Neural cell (in vitro differentiated cells): ENCODE data around the gene CARMIL1. TPM values are rescaled to one million over a fixed set of nuclear protein-coding genes. Genes with fewer than 3 reads are reported as not detected.

Experiments used
- H2AFZ ChIP-seq: fragments of 200-600, 300-800 bp; sonication (generic), shearing (Covaris generic); 2 replicates; pipeline ENCODE4 v1.6.0; 2014; ENCODE audit warnings: low read depth, mild to moderate bottlenecking, antibody characterized with exemption, low read length, moderate library complexity
- H3F3A ChIP-seq: fragments of 200-600 bp; shearing (Covaris generic); 2 replicates; pipeline ENCODE4 v1.6.1; 2016; ENCODE audit warnings: mild to moderate bottlenecking, moderate library complexity, mixed read lengths, antibody characterized with exemption, low read length; ENCODE audit not compliant: insufficient read depth, poor library complexity, severe bottlenecking
- H3K27ac ChIP-seq: fragments of 200-600, 300-800 bp; sonication (generic), shearing (Covaris generic); 2 replicates; pipeline ENCODE4 v1.5.1; 2014; ENCODE audit warnings: mild to moderate bottlenecking, low read length, moderate library complexity
- H3K27me3 ChIP-seq: fragments of 300-800, 200-600 bp; sonication (generic), shearing (Covaris generic); 2 replicates; pipeline ENCODE4 v1.6.0; 2014; ENCODE audit warnings: mild to moderate bottlenecking, low read depth, low read length, moderate library complexity; ENCODE audit not compliant: insufficient read depth
- H3K36me3 ChIP-seq: fragments of 300-800, 200-600 bp; sonication (generic), shearing (Covaris generic); 2 replicates; pipeline ENCODE4 v1.5.1; 2014; ENCODE audit warnings: mild to moderate bottlenecking, antibody characterized with exemption, low read length, moderate library complexity; ENCODE audit not compliant: insufficient read depth
- H3K4me2 ChIP-seq: fragments of 300-800, 200-600 bp; sonication (generic), shearing (Covaris generic); 2 replicates; pipeline ENCODE4 v1.6.0; 2014; ENCODE audit warnings: mild to moderate bottlenecking, low read length
- H3K4me3 ChIP-seq: fragments of 300-800, 200-600 bp; sonication (generic), shearing (Covaris generic); 2 replicates; pipeline ENCODE4 v1.5.1; 2014; ENCODE audit warnings: mild to moderate bottlenecking, low read length, moderate library complexity
- H3K79me2 ChIP-seq: fragments of 200-600 bp; shearing (Covaris generic); replicated peaks from 2 replicates; pipeline ENCODE4 v1.6.0; 2014; ENCODE audit warnings: mild to moderate bottlenecking, low read length, moderate library complexity; ENCODE audit not compliant: insufficient read depth
- H3K9ac ChIP-seq: fragments of 300-800, 200-600 bp; sonication (generic), shearing (Covaris generic); 2 replicates; pipeline ENCODE4 v1.6.1; 2016; ENCODE audit warnings: mild to moderate bottlenecking, low read length, mixed read lengths
- H3K9me2 ChIP-seq: fragments of 200-600 bp; shearing (Covaris generic); 2 replicates; pipeline ENCODE4 v1.6.1; 2016; ENCODE audit warnings: mild to moderate bottlenecking, low read length, mixed read lengths; ENCODE audit not compliant: insufficient read depth
- H3K9me3 ChIP-seq: fragments of 200-600, 300-800 bp; sonication (generic), shearing (Covaris generic); 2 replicates; pipeline ENCODE4 v1.6.1; 2016; ENCODE audit warnings: mild to moderate bottlenecking, mixed run types, low read length, moderate library complexity, mixed read lengths
- H4K20me1 ChIP-seq: fragments of 200-600 bp; shearing (Covaris generic); 2 replicates; pipeline ENCODE4 v1.6.1; 2016; ENCODE audit warnings: mild to moderate bottlenecking, mixed run types; ENCODE audit not compliant: insufficient read depth
- CTCF ChIP-seq: fragments of 450-650 bp; IDR thresholded peaks from 2 replicates; pipeline ENCODE4 v1.5.1; 2014; ENCODE audit warnings: antibody characterized with exemption, mild to moderate bottlenecking, moderate library complexity; ENCODE audit not compliant: poor library complexity, severe bottlenecking
- EP300 ChIP-seq: fragments of 450-650 bp; conservative IDR thresholded peaks from 2 replicates; pipeline ENCODE4 v1.6.1; 2014; ENCODE audit warnings: antibody characterized with exemption, mild to moderate bottlenecking, moderate library complexity; ENCODE audit not compliant: poor library complexity, severe bottlenecking
- EZH2 ChIP-seq: fragments of 200-600, 300-800 bp; shearing (Covaris generic), sonication (generic); IDR thresholded peaks from 2 replicates; pipeline ENCODE4 v1.6.1; 2014; ENCODE audit warnings: antibody characterized with exemption, low read length, borderline replicate concordance, mild to moderate bottlenecking; ENCODE audit not compliant: insufficient read depth, poor library complexity, severe bottlenecking
- MXI1 ChIP-seq: fragments of 450-650 bp; conservative IDR thresholded peaks from 2 replicates; pipeline ENCODE4 v1.6.1; 2014; ENCODE audit warnings: antibody characterized with exemption, mild to moderate bottlenecking; ENCODE audit not compliant: poor library complexity, severe bottlenecking
- POLR2AphosphoS5 ChIP-seq: IDR thresholded peaks from 2 replicates; pipeline ENCODE4 v1.6.1; 2012
- RAD21 ChIP-seq: fragments of 450-650 bp; conservative IDR thresholded peaks from 2 replicates; pipeline ENCODE4 v1.6.1; 2014; ENCODE audit warnings: antibody characterized with exemption, mild to moderate bottlenecking, moderate library complexity
- SMC3 ChIP-seq: fragments of 450-650 bp; conservative IDR thresholded peaks from 2 replicates; pipeline ENCODE4 v1.6.1; 2014; ENCODE audit warnings: antibody characterized with exemption, mild to moderate bottlenecking, moderate library complexity; ENCODE audit not compliant: poor library complexity
- TAF1 ChIP-seq: IDR thresholded peaks from 2 replicates; pipeline ENCODE4 v1.6.1; 2012; ENCODE audit warnings: low read depth
- polyA plus RNA-seq: library from polyadenylated mRNA; depleted of rRNA; stranded (reverse); fragments of >200 nt; gene quantifications from 2 replicates; pipeline ENCODE4 v1.2.3, GENCODE V29; 2014
- TF ChIP-seq, protein P1 (sequence below): IDR thresholded peaks from 2 replicates; pipeline ENCODE4 v1.6.1; 2012; ENCODE audit warnings: borderline replicate concordance

Gene CARMIL1
- polyA plus RNA-seq, 1 donor from 2014 or later, result 5.3 TPM

GRCh38 chr6:25257686-25258348 is 21.4 kb upstream of the CARMIL1 start:
- no peak overlapping the region for H3K4me2 ChIP-seq
- H3K79me2 ChIP-seq, result no peaks in the 10 kb centered on the region
- no peak overlapping the region for H3K27ac ChIP-seq
- no peak overlapping the region for H3K9ac ChIP-seq
- no peaks in the 10 kb centered on the region for H3K9me3 ChIP-seq
- no peak for TF ChIP-seq SMC3
- TF ChIP-seq CTCF, result no peak
- TF ChIP-seq POLR2AphosphoS5, result no peak
- TF ChIP-seq RAD21, result no peak
- TF ChIP-seq MXI1, result no peak
- no peak for TF ChIP-seq TAF1
- TF ChIP-seq EZH2, result no peak
- TF ChIP-seq, protein P1, sequence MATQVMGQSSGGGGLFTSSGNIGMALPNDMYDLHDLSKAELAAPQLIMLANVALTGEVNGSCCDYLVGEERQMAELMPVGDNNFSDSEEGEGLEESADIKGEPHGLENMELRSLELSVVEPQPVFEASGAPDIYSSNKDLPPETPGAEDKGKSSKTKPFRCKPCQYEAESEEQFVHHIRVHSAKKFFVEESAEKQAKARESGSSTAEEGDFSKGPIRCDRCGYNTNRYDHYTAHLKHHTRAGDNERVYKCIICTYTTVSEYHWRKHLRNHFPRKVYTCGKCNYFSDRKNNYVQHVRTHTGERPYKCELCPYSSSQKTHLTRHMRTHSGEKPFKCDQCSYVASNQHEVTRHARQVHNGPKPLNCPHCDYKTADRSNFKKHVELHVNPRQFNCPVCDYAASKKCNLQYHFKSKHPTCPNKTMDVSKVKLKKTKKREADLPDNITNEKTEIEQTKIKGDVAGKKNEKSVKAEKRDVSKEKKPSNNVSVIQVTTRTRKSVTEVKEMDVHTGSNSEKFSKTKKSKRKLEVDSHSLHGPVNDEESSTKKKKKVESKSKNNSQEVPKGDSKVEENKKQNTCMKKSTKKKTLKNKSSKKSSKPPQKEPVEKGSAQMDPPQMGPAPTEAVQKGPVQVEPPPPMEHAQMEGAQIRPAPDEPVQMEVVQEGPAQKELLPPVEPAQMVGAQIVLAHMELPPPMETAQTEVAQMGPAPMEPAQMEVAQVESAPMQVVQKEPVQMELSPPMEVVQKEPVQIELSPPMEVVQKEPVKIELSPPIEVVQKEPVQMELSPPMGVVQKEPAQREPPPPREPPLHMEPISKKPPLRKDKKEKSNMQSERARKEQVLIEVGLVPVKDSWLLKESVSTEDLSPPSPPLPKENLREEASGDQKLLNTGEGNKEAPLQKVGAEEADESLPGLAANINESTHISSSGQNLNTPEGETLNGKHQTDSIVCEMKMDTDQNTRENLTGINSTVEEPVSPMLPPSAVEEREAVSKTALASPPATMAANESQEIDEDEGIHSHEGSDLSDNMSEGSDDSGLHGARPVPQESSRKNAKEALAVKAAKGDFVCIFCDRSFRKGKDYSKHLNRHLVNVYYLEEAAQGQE, result no peak
- no peak for TF ChIP-seq EP300
- no peak overlapping the region for H3K4me3 ChIP-seq
- H4K20me1 ChIP-seq, result no peaks in the 10 kb centered on the region
- no peaks in the 10 kb centered on the region for H3K36me3 ChIP-seq
- no peak overlapping the region for H2AFZ ChIP-seq
- no peaks in the 10 kb centered on the region for H3K9me2 ChIP-seq
- H3K27me3 ChIP-seq, result no peaks in the 10 kb centered on the region
- no peaks in the 10 kb centered on the region for H3F3A ChIP-seq

DNA sequence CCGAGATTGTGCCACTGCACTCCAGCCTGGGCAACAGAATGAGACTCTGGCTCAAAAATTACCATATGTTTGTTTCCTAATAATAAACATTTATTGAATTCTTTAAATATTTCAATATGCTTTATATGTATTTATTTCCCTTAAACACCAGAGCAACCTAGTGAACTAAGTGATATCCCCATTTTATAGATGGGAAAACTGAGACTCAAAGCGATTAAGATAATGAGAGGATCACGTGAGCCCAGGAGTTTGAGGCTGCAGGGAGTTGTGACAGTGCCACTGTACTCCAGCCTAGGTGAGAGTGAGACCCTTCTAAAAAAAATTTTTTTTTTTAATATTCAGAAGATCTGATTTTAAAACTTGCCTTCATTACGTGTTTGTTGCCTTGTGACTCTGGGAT is 19.4 kb upstream of the CARMIL1 start:
- H3F3A ChIP-seq, result no peaks in the 10 kb centered on the region
- H3K36me3 ChIP-seq, result no peaks in the 10 kb centered on the region
- TF ChIP-seq TAF1 (no peak), EZH2 (no peak), SMC3 (no peak), MXI1 (no peak), CTCF (no peak), RAD21 (no peak), POLR2AphosphoS5 (no peak), EP300 (no peak)
- TF ChIP-seq, protein P1, result no peak
- no peaks in the 10 kb centered on the region for H3K9me2 ChIP-seq
- no peaks in the 10 kb centered on the region for H3K9me3 ChIP-seq
- H3K9ac ChIP-seq, result no peak overlapping the region
- no peak overlapping the region for H3K27ac ChIP-seq
- no peaks in the 10 kb centered on the region for H3K27me3 ChIP-seq
- no peak overlapping the region for H3K4me3 ChIP-seq
- no peaks in the 10 kb centered on the region for H4K20me1 ChIP-seq
- no peaks in the 10 kb centered on the region for H3K79me2 ChIP-seq
- H2AFZ ChIP-seq, result no peak overlapping the region
- H3K4me2 ChIP-seq, result no peak overlapping the region
